Natural killer cell (primary cell): ENCODE measurements around the gene KLK15. TPM values are rescaled to one million over a fixed set of nuclear protein-coding genes. Genes with fewer than 3 reads are reported as not detected.
"Not testable (repeated sequence)": the region's sequence is repeated elsewhere in the genome, so short reads cannot be mapped to it uniquely, and the experiment has no call there.

Source experiments
- ATAC-seq, 3 donors: fragments of 150-1000 bp in 2 of 3; fragments of 200-7000 bp in 1 of 3; cut with Tn5 transposase; 1 replicate in 1 of 3; 2 replicates in 2 of 3; pipeline ENCODE4 v1.10.0; 2021; ENCODE audit warnings: mild to moderate bottlenecking in 2 of 3, moderate library complexity in 2 of 3
- DNase-seq, 2 donors: peaks; one replicate each; pipeline versions ENCODE4 v3.0.0 to v3.0.0-alpha.2; 2013 to 2021; ENCODE audit warnings: mixed read lengths in 1 of 2
- H3K27ac ChIP-seq: one replicate; pipeline ENCODE4 v1.5.1; 2013; ENCODE audit warnings: mild to moderate bottlenecking, low read length
- H3K27me3 ChIP-seq: one replicate; pipeline ENCODE4 v1.6.1; 2013; ENCODE audit warnings: low read length; ENCODE audit not compliant: control insufficient read depth, insufficient read depth
- H3K36me3 ChIP-seq: one replicate; pipeline ENCODE4 v1.6.1; 2013; ENCODE audit warnings: low read length; ENCODE audit not compliant: control insufficient read depth, insufficient read depth
- H3K4me1 ChIP-seq: one replicate; pipeline ENCODE4 v1.6.1; 2013; ENCODE audit warnings: low read length; ENCODE audit not compliant: control insufficient read depth, insufficient read depth
- H3K4me3 ChIP-seq: one replicate; pipeline ENCODE4 v1.5.1; 2013; ENCODE audit warnings: low read length
- H3K9me3 ChIP-seq: one replicate; pipeline ENCODE4 v1.6.1; 2013; ENCODE audit warnings: low read length; ENCODE audit not compliant: control insufficient read depth, insufficient read depth
- H3K27ac Mint-ChIP-seq, 2 donors: one replicate each; pipeline ENCODE4 v1.8.0; 2022; ENCODE audit warnings: mild to moderate bottlenecking in 2 of 2, mixed read lengths in 2 of 2, moderate library complexity in 1 of 2
- H3K27me3 Mint-ChIP-seq, 2 donors: one replicate each; pipeline ENCODE4 v1.8.0; 2022; ENCODE audit warnings: low read depth in 2 of 2, mixed read lengths in 2 of 2
- H3K36me3 Mint-ChIP-seq: one replicate; pipeline ENCODE4 v1.8.0; 2022; ENCODE audit warnings: mixed read lengths
- H3K4me1 Mint-ChIP-seq, 2 donors: one replicate each; pipeline ENCODE4 v1.8.0; 2022; ENCODE audit warnings: mixed read lengths in 2 of 2
- H3K4me3 Mint-ChIP-seq: one replicate; pipeline ENCODE4 v1.8.0; 2022; ENCODE audit warnings: mild to moderate bottlenecking, moderate library complexity, mixed read lengths
- H3K9me3 Mint-ChIP-seq, 2 donors: one replicate each; pipeline ENCODE4 v1.8.0; 2022; ENCODE audit warnings: mixed read lengths in 2 of 2
- CTCF ChIP-seq: fragments of 200-600 bp; IDR thresholded peaks from one replicate; pipeline ENCODE4 v1.8.0; 2022; ENCODE audit warnings: antibody characterized with exemption
- WGBS: methylation state at CpG from one replicate; pipeline ENCODE4 v1.1.7; 2013; ENCODE audit warnings: missing lambda C conversion rate; ENCODE audit not compliant: insufficient coverage; 5-methylcytosine and 5-hydroxymethylcytosine counted together
- intact Hi-C: fragments of 100-400 bp; cut with micrococcal nuclease; formaldehyde crosslinking; loops from one replicate; pipeline ENCODE4 v1.14.2; 2022
- total RNA-seq, 4 donors: library from RNA; stranded (reverse); fragments of 120-200 nt in 1 of 4; gene quantifications; one replicate each; pipeline versions ENCODE4 v1.2.3 to v1.2.4, GENCODE V29; 2013 to 2022

The KLK15 gene
- total RNA-seq, 3 donors from 2014 or later (not counting 1 experiment from before 2014, with no cell fraction given) = not detected

- H3K27ac Mint-ChIP-seq, DNase-seq, H3K4me1 Mint-ChIP-seq, H3K36me3 Mint-ChIP-seq, H3K9me3 Mint-ChIP-seq, H3K4me3 ChIP-seq, H3K4me3 Mint-ChIP-seq, H3K9me3 ChIP-seq, H3K36me3 ChIP-seq, ATAC-seq, H3K4me1 ChIP-seq, H3K27ac ChIP-seq: not testable (repeated sequence)
- intact Hi-C loops = loop anchor here (1.0 to 2.0 kb wide), 4 partner anchors 78 to 427 kb away; no protein-coding TSS in a partner anchor
- H3K27me3 ChIP-seq = peaks cover 13% of the 10 kb centered on the region
- peaks cover 12 to 24% of the 10 kb centered on the region in 2 donors for H3K27me3 Mint-ChIP-seq
- peak; percentile 56 for TF ChIP-seq CTCF
- WGBS = 35% methylated on average over 7 of the region's 8 CpGs
These were observed 49.6 kb downstream of the KLK15 start for GRCh38 chr19:50783848-50784152.

- no peaks in the 10 kb centered on the region for H3K9me3 ChIP-seq
- no peaks in the 10 kb centered on the region for H3K36me3 Mint-ChIP-seq
- peaks cover 0 to 2% of the 10 kb centered on the region in 2 donors for H3K9me3 Mint-ChIP-seq
- H3K4me1 Mint-ChIP-seq = peaks cover 7 to 8% of the 10 kb centered on the region in 2 donors
- H3K4me1 ChIP-seq = peaks cover 7% of the 10 kb centered on the region
- H3K36me3 ChIP-seq = no peaks in the 10 kb centered on the region
- DNase-seq (no peak), ATAC-seq (no peak)
- peaks cover 16% of the 10 kb centered on the region for H3K27me3 ChIP-seq
- 66% methylated on average over 16 of the region's 16 CpGs for WGBS
- peaks cover 39 to 42% of the 10 kb centered on the region in 2 donors for H3K27me3 Mint-ChIP-seq
- H3K27ac ChIP-seq = no peak overlapping the region
- intact Hi-C loops = no loop called here
- no peak overlapping the region for H3K4me3 ChIP-seq
- no peak overlapping the region for H3K4me3 Mint-ChIP-seq
- no peak for TF ChIP-seq CTCF
- no peak overlapping the region for H3K27ac Mint-ChIP-seq
These were observed 52.5 kb downstream of the KLK15 start for GRCh38 chr19:50780753-50781435.

- 46% methylated on average over 25 of the region's 25 CpGs for WGBS
- H3K9me3 Mint-ChIP-seq = peaks cover 0 to 2% of the 10 kb centered on the region in 2 donors
- DNase-seq (no peak), ATAC-seq (no peak)
- H3K4me3 Mint-ChIP-seq = no peak overlapping the region
- Histone ChIP-seq H3K36me3 (no peaks in the 10 kb centered on the region), H3K4me3 (no peak overlapping the region), H3K27ac (no peak overlapping the region), H3K4me1 (peaks cover 7% of the 10 kb centered on the region), H3K9me3 (no peaks in the 10 kb centered on the region), H3K27me3 (peaks cover 16% of the 10 kb centered on the region)
- peaks cover 7 to 8% of the 10 kb centered on the region in 2 donors for H3K4me1 Mint-ChIP-seq
- H3K27ac Mint-ChIP-seq = no peak overlapping the region
- no peaks in the 10 kb centered on the region for H3K36me3 Mint-ChIP-seq
- no peak for TF ChIP-seq CTCF
- intact Hi-C loops = no loop called here
- peaks cover 46% of the 10 kb centered on the region in 2 donors for H3K27me3 Mint-ChIP-seq
These were observed 53.6 kb downstream of the KLK15 start for GRCh38 chr19:50779504-50780457.
